Kasumi-1 (cell line): ENCODE data around the gene RAPGEF5.
A peak's percentile ranks its signal among the peaks of the same experiment; 100 is the strongest.

Source experiments
- DNase-seq, 2 experiments: peaks; one replicate each; lab custom pipeline; 2025; lab: John Stamatoyannopoulos, UW

RAPGEF5 gene

GRCh38 chr7:22189741-22190140 is 167.2 kb downstream of the RAPGEF5 start:
- DNase-seq: no peak

- no peak for DNase-seq
Observed at GRCh38 chr7:22189230-22189629, 167.7 kb downstream of the RAPGEF5 start.

GRCh38 chr7:22187691-22188348 is 169.1 kb downstream of the RAPGEF5 start:
- no peak for DNase-seq

GRCh38 chr7:22185559-22185958 is 171.4 kb downstream of the RAPGEF5 start:
- DNase-seq: no peak

GRCh38 chr7:22184549-22185199 is 172.3 kb downstream of the RAPGEF5 start:
- DNase-seq: no peak

GRCh38 chr7:22183522-22184280 is 173.3 kb downstream of the RAPGEF5 start:
- DNase-seq: no peak

GRCh38 chr7:22182149-22182548 is 174.8 kb downstream of the RAPGEF5 start:
- DNase-seq: no peak

GRCh38 chr7:22181663-22182062 is 175.3 kb downstream of the RAPGEF5 start:
- DNase-seq: no peak

- no peak for DNase-seq
Observed at GRCh38 chr7:22179442-22179879, 177.5 kb downstream of the RAPGEF5 start.

GRCh38 chr7:22178735-22179134 is 178.2 kb downstream of the RAPGEF5 start:
- DNase-seq: no peak

- no peak for DNase-seq
Observed at GRCh38 chr7:22176791-22177412, 180.1 kb downstream of the RAPGEF5 start.

- no peak for DNase-seq
Observed at GRCh38 chr7:22174574-22174953, 182.4 kb downstream of the RAPGEF5 start.

GRCh38 chr7:22173685-22174573 is 183.0 kb downstream of the RAPGEF5 start:
- peak in 1 of 2 experiments; percentile 6 for DNase-seq

GRCh38 chr7:22168129-22168634 is 188.8 kb downstream of the RAPGEF5 start:
- no peak for DNase-seq

- no peak for DNase-seq
Observed at GRCh38 chr7:22167482-22167881, 189.5 kb downstream of the RAPGEF5 start.

GRCh38 chr7:22166928-22167327 is 190.0 kb downstream of the RAPGEF5 start:
- DNase-seq: no peak

GRCh38 chr7:22159341-22159740 is 197.6 kb downstream of the RAPGEF5 start:
- no peak for DNase-seq

- no peak for DNase-seq
Observed at GRCh38 chr7:22157552-22157951, 199.4 kb downstream of the RAPGEF5 start.

- no peak for DNase-seq
Observed at GRCh38 chr7:22156205-22156604, 200.7 kb downstream of the RAPGEF5 start.

- peak in 1 of 2 experiments; percentile 17 for DNase-seq
Observed at GRCh38 chr7:22154143-22154529, 202.8 kb downstream of the RAPGEF5 start.

- DNase-seq: no peak
Observed at GRCh38 chr7:22153432-22154142, 203.4 kb downstream of the RAPGEF5 start.
